ENCODE measurements around the gene SF3A2.
A peak's percentile ranks its signal among the peaks of the same experiment; 100 is the strongest.

The SF3A2 gene

DNA sequence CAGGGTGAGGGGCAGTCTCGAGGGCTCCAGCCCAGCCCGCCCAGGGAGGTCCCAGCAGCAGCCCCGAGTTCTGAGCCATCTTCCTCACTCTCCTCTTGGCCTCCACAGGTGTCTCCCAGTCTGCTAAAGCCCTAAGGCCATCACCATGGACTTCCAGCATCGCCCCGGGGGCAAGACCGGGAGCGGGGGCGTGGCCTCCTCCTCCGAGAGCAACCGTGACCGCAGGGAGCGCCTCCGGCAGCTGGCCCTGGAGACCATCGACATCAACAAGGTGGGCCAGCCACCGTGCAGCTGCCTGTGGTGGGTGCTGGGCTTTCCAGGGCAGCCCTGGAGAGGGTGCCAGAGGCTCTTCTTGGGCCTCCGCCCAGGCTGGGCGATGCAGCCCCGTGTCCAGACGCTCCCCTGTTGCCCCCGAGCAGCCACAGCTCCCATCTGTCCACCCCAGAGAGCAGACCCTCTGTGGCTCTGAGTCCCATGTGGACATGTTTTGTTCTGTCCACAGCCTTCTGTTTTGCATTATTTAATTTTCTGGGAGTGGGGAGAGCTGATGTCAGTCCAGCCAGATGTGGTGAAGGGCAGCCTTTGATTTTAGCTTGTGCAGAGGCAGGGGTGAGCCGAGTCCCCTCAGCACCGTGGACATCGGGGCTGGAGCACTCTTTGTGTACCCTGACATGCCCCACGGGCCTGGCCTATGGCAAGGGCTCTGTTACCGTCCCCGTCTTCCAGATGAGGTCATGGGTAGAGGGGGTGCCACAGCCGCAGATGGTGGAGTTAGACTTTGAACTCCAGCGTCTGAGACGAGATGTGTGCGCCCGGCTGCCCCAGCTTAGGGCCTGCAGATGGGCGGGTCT, 6.9 kb downstream of the SF3A2 start:
- no peak for DNase-seq

DNA sequence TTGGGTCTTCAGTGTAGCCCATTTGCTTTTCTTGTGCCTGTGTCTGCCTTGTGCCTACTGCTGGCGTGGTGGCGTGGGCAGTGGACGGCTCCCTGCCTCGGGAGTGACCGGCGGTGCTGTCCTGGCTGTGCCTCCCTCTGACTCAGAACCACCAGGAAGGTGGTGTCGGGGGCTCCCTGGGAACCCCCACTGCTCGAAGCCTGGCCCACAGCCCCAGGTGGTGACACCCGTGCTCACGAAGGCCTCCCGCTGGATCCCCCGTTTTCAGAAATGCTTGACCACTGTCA, 7.4 kb downstream of the SF3A2 start:
- no peak for DNase-seq

- no peak for DNase-seq
Observed at GRCh38 chr19:2244486-2244885, 7.9 kb downstream of the SF3A2 start.

- DNase-seq, result no peak
Observed at GRCh38 chr19:2245273-2245672, 8.6 kb downstream of the SF3A2 start.

DNA sequence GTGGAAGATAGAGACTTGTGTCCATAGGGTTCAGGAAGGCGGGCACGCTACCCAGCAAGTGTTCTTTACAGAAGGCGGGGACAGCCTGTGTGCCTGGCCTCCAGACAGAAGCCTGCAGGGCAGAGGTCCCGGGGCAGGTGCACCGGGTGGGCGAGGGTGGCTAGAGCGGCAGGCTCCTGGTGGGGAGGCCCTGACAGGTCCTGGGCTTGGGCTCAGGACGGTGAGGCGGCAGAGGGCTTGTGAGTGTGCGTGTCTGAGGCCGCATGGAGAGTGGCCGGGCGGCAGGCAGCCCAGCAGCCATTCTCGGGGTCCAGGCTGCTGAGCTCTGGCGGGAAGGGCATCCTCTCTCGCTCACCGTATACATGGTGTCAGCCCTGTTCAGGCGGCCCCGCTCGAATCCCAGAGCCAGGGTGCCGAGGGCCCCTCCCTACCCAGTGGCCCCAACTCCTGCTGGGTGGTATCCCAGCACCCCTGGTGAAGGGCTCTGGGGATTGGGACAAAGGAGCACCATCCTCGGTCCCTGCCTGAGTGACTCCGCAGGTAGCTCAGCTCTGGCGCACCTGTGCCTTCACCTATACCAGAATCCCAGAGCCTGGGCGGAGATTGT, 9.5 kb downstream of the SF3A2 start:
- DNase-seq, result no peak

DNA sequence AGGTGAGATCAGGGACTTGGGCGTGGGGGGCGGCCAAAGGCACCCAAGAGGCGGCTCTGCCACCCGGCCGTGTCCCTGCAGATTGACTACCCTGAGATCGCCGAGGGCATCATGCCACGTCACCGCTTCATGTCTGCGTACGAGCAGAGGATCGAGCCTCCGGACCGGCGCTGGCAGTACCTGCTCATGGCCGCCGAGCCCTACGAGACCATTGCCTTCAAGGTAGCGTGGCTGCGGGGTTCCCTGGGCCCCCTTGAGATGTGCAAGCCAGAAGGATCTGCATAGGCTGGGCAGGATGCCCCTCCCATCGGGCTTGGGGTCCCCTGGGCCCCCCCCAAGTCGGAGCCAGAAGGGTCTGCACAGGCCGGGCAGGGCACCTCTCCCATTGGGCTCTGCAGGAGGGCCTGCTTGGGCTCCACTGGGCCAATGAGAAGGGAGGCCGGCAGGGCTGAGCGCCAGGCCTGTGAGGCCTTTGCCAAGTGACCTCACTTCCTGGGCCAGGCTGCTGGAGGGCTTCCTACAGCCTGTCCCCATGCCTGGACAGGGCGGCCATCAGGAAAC, 10.3 kb downstream of the SF3A2 start:
- no peak for DNase-seq

DNA sequence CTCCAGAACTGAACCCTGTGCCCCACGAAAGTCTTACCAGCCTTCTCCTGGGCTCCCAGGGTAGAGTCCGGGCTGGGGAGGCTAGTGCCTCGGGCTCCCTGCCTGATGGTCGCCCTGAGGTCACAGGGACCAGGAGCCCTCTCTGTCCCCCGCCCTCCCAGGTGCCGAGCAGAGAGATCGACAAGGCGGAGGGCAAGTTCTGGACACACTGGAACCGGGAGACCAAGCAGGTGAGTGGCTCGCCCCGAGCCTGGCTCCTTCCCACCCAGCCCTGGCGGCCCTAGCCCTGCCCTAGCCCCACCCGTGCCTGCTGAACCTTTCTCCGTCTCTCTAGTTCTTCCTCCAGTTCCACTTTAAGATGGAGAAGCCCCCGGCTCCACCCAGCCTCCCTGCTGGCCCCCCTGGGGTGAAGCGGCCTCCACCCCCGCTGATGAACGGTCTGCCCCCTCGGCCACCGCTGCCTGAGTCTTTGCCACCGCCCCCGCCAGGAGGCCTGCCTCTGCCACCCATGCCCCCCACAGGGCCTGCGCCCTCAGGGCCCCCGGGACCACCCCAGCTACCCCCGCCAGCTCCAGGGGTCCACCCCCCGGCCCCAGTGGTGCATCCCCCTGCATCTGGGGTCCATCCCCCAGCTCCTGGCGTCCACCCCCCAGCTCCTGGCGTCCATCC, 10.9 kb downstream of the SF3A2 start:
- no peak for DNase-seq

- DNase-seq, result no peak
Observed at GRCh38 chr19:2248136-2249009, 11.7 kb downstream of the SF3A2 start.

DNA sequence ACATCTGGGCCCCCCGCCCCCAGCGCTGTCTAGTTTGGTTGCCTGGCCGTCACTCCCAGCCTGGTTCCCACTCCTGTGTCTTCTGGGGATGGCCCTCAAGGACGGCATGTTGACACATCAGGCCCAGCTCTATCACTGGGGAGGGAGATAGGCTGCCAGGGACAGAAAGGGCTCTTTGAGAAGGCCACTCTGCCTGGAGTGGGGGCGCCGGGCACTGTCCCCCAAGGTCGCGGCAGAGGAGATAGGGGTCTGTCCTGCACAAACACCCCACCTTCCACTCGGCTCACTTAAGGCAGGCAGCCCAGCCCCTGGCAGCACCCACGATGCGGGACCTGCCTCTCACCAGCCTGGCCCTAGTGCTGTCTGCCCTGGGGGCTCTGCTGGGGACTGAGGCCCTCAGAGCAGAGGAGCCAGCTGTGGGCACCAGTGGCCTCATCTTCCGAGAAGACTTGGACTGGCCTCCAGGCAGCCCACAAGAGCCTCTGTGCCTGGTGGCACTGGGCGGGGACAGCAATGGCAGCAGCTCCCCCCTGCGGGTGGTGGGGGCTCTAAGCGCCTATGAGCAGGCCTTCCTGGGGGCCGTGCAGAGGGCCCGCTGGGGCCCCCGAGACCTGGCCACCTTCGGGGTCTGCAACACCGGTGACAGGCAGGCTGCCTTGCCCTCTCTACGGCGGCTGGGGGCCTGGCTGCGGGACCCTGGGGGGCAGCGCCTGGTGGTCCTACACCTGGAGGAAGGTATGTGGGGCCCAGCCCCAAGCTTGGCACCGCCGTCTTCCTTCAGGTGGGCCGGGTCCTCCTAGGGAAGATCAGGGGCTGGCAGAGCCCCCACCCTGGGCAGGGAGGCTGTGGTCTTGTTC, 12.6 kb downstream of the SF3A2 start, which contains the start of gene AMH:
TSS of gene AMH (plus strand) at position 314 of the 857 bp plus-strand sequence. CDS start at position 324, 10 bp downstream.
- no peak for DNase-seq

- no peak for DNase-seq
Observed at GRCh38 chr19:2249880-2250765, 13.5 kb downstream of the SF3A2 start.

DNA sequence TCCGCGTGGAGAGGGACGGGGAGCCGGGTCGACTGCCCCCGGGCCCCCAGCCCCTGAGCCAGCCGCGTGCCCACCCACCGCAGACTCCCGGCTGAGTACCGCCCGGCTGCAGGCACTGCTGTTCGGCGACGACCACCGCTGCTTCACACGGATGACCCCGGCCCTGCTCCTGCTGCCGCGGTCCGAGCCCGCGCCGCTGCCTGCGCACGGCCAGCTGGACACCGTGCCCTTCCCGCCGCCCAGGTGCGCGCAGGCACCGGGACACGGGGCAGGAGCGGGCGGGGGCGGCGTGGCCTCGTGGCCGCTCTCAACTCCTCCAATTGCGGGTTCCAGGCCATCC, 14.1 kb downstream of the SF3A2 start:
- no peak for DNase-seq

DNA sequence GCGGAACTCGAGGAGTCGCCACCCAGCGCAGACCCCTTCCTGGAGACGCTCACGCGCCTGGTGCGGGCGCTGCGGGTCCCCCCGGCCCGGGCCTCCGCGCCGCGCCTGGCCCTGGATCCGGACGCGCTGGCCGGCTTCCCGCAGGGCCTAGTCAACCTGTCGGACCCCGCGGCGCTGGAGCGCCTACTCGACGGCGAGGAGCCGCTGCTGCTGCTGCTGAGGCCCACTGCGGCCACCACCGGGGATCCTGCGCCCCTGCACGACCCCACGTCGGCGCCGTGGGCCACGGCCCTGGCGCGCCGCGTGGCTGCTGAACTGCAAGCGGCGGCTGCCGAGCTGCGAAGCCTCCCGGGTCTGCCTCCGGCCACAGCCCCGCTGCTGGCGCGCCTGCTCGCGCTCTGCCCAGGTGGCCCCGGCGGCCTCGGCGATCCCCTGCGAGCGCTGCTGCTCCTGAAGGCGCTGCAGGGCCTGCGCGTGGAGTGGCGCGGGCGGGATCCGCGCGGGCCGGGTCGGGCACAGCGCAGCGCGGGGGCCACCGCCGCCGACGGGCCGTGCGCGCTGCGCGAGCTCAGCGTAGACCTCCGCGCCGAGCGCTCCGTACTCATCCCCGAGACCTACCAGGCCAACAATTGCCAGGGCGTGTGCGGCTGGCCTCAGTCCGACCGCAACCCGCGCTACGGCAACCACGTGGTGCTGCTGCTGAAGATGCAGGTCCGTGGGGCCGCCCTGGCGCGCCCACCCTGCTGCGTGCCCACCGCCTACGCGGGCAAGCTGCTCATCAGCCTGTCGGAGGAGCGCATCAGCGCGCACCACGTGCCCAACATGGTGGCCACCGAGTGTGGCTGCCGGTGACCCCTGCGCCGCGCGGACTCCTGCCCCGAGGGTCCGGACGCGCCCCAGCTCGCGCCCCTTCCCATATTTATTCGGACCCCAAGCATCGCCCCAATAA, 14.8 kb downstream of the SF3A2 start:
- no peak for DNase-seq

GRCh38 chr19:2252055-2252796, 15.6 kb downstream of the SF3A2 start:
- no peak for DNase-seq

DNA sequence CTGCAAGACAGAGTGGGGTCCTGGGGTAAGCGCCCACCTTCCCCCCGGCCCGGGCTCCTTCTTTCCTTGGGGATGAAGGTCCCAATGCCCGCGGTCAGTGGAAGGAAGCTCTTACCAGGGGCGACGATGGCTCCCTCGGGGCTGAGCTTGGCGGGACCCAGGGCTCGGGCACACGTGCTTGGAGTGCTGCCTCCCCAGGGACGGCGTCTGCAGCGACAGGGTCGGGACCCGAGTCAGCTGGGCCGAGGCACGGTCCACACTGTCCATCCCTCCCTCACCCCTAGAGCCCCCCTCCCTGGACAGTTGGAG, 16.1 kb downstream of the SF3A2 start:
- DNase-seq, result no peak

DNA sequence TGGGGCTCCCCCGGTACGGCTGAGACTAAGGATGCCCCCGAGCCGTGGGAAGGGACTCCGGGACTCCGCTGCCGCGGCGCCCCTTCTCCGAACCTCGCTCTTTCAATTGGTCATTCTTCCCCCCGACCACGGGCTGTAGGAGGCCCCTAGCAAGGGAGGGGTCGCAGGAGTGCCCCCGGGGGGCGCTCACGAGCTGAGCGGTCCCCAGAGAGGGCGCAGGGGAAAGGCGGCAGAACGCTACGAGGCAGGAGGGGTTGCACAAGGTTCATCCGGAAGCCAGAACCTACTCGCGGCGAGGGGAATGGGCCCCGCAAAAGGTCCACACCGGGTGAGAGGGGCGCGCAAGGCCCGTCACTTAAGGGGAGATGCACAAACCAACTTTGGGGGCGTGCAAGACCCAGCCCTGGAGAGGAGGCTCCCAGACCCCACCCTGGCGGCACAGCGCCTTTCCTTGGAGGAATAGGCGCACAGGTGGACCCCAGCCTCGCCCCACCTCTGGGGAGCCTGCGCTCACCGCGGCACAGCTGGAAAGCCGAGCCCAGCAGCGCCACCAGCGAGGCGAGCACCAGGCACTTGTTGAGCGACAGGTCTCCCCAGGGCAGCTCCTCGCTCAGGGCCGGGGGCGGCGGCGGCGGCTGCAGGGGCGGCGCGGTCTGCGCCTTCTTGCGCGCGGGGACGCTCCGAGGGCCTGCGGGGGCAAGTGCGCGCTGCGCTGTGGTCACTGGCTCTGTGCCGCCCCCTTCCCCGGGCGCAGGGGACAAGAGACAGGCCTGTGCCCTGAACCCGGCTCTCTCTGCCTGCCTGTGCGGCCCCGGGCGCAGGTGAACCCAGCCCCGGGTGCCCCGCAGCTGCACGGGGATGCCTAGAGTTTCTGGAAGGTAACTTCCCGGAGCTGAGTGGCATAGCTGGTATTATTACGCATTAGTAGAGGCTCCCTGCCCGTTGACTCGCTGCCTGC, 16.8 kb downstream of the SF3A2 start:
- peak; percentile 56 for DNase-seq

- no peak for DNase-seq
Observed at GRCh38 chr19:2254064-2254872, 17.6 kb downstream of the SF3A2 start.
